Nephron progenitor cell (in vitro differentiated cells): ENCODE measurements around the gene COG1.

ENCODE experiments used
- DNase-seq: peaks from one replicate; pipeline ENCODE4 v3.0.0; 2021
- H3K27ac Mint-ChIP-seq: 2 replicates; pipeline ENCODE4 v1.8.0; 2021; ENCODE audit warnings: mild to moderate bottlenecking, moderate library complexity, mixed read lengths
- H3K27me3 Mint-ChIP-seq: 2 replicates; pipeline ENCODE4 v1.8.0; 2021; ENCODE audit warnings: mild to moderate bottlenecking, low read depth, mixed read lengths; ENCODE audit not compliant: poor library complexity
- H3K36me3 Mint-ChIP-seq: 2 replicates; pipeline ENCODE4 v1.8.0; 2021; ENCODE audit warnings: low read depth, mixed read lengths
- H3K4me1 Mint-ChIP-seq: 2 replicates; pipeline ENCODE4 v1.8.0; 2021; ENCODE audit warnings: mixed read lengths
- H3K4me3 Mint-ChIP-seq: 2 replicates; pipeline ENCODE4 v1.8.0; 2021; ENCODE audit warnings: mild to moderate bottlenecking, moderate library complexity, mixed read lengths
- H3K9me3 Mint-ChIP-seq: 2 replicates; pipeline ENCODE4 v1.8.0; 2021; ENCODE audit warnings: mild to moderate bottlenecking, moderate library complexity, mixed read lengths
- TF ChIP-seq, protein P1 (sequence below): fragments of 200-600 bp; sonication (generic); IDR thresholded peaks from 2 replicates; pipeline ENCODE4 v1.5.0; 2021; ENCODE audit warnings: antibody characterized with exemption

COG1 gene

DNA sequence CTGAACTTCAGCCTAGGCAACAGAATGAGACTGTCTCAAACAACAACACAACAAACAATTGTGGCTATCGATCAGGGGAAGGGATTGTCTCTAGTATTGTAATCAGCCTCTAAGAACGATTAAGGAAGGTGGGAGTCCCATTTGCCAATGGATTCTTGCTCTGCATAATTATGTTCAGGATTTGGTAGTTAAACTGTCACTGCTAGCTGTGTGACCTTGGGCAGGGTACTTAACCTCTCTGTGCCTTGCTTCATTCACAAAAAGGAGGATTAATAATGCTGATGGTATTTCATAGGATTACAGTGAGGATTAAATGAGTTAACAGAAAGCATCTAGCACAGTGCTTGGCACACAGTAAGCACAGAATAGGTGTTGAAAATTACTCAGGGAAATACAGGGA lies 34.7 kb upstream of the COG1 start:
- Mint-ChIP-seq H3K36me3 (no peaks in the 10 kb centered on the region), H3K27ac (no peak overlapping the region), H3K4me3 (no peak overlapping the region), H3K4me1 (peaks cover 48% of the 10 kb centered on the region), H3K9me3 (no peaks in the 10 kb centered on the region), H3K27me3 (peaks cover 26% of the 10 kb centered on the region)
- no peak for DNase-seq
- TF ChIP-seq, protein P1, sequence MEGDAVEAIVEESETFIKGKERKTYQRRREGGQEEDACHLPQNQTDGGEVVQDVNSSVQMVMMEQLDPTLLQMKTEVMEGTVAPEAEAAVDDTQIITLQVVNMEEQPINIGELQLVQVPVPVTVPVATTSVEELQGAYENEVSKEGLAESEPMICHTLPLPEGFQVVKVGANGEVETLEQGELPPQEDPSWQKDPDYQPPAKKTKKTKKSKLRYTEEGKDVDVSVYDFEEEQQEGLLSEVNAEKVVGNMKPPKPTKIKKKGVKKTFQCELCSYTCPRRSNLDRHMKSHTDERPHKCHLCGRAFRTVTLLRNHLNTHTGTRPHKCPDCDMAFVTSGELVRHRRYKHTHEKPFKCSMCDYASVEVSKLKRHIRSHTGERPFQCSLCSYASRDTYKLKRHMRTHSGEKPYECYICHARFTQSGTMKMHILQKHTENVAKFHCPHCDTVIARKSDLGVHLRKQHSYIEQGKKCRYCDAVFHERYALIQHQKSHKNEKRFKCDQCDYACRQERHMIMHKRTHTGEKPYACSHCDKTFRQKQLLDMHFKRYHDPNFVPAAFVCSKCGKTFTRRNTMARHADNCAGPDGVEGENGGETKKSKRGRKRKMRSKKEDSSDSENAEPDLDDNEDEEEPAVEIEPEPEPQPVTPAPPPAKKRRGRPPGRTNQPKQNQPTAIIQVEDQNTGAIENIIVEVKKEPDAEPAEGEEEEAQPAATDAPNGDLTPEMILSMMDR = no peak

DNA sequence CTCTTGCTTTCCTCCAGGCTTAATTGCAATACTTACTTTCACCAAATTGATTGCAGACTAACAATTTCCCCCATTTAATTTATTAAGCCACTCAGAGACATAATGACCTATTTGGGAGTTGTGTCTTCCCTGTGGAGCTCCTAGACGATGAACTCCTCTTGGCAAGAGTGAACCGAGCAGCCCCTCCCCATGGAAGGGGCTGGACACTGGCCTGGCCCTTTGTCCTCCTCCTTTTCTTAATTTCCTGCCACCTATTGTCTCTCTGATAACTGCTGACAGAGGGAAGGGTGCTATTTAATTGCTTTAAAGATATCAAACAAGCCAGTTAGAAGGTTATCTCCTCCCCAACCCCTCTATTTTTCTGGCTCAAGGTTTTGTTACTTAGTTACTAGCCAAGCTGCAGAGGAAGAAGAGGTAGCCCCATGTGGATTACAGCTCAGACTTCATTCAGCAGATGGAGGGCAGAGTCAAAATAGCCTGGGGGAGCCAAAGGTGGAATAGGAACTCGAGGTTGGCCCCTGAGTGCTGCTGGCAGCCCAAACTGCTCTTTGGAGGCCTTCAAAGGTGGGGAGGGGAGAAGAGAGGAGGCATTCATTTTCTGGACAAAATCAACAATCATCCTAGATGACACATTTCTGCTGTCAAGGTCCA lies 31.8 kb upstream of the COG1 start:
- H3K4me3 Mint-ChIP-seq = no peak overlapping the region
- DNase-seq = no peak
- H3K9me3 Mint-ChIP-seq = no peaks in the 10 kb centered on the region
- TF ChIP-seq, protein P1 = no peak
- H3K36me3 Mint-ChIP-seq = no peaks in the 10 kb centered on the region
- peaks cover 58% of the 10 kb centered on the region for H3K4me1 Mint-ChIP-seq
- H3K27me3 Mint-ChIP-seq = peaks cover 56% of the 10 kb centered on the region
- no peak overlapping the region for H3K27ac Mint-ChIP-seq

DNA sequence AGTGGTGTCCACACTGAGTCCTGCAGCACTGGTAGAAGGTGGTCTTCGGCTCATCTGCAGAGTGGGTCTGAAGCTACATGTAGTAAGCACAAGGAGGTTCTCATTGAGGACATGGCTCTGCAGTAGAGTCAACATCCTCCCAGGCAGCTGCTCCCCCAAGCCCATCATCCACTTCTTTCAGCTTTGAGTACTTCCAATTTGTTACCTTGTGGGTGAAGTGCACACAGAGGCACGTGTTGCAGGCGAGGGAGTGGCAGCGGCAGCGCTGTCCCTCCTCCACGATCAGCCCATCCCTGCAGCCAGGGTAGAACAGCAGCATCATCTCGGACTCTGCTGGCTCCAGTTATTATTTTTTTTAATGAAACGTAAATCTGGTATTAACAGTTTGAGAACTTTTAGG lies 29.8 kb upstream of the COG1 start:
- TF ChIP-seq, protein P1 = no peak
- DNase-seq = no peak
- no peaks in the 10 kb centered on the region for H3K36me3 Mint-ChIP-seq
- no peaks in the 10 kb centered on the region for H3K9me3 Mint-ChIP-seq
- H3K27me3 Mint-ChIP-seq = peaks cover 70% of the 10 kb centered on the region
- H3K27ac Mint-ChIP-seq = no peak overlapping the region
- H3K4me3 Mint-ChIP-seq = no peak overlapping the region
- peaks cover 51% of the 10 kb centered on the region for H3K4me1 Mint-ChIP-seq

GRCh38 chr17:73165616-73166404 lies 27.0 kb upstream of the COG1 start:
- H3K4me3 Mint-ChIP-seq = peak overlapping the region; percentile 90
- peak; percentile 47 for DNase-seq
- peaks cover 59% of the 10 kb centered on the region for H3K4me1 Mint-ChIP-seq
- peaks cover 22% of the 10 kb centered on the region for H3K36me3 Mint-ChIP-seq
- H3K9me3 Mint-ChIP-seq = peaks cover 4% of the 10 kb centered on the region
- H3K27me3 Mint-ChIP-seq = peaks cover 81% of the 10 kb centered on the region
- H3K27ac Mint-ChIP-seq = no peak overlapping the region
- TF ChIP-seq, protein P1 = no peak

DNA sequence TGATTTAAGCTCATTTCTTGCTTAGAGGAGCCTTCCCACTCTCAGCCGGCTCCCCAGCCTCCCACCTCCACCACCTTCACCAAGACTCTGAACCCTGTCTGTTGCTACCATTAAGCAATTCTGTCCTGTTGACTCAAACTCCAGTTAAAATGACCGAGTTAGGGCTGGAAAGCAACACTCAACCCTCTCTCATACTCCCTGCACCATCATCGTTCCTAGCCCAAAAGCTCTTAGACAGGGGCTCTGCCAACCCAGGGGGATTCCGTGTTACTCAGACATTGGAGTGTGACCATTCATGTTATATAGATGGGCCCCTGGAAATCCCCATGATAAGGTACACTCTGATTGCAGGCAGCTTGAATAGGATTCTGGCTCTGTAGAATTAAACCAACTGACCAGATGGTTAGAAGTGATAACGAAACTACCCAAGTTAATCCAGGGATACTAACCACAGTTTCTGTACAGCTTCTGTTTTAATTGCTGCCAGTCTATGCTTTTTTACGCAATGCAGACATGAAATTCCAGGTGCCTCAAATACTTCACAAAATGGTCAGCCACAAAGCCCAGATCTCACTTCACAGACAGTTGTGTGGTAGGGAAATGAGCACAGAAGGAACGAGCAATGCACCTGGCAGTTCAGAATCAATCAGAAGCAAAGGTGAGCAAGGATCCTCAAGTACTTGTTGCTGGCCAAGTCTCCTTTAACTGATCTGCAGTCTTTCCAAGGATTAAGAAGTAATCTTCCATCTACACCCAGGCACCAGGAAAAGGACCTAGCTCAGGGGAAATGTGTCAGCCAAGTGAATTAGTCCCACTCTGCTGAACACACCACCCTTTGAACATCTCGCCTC lies 25.9 kb upstream of the COG1 start:
- DNase-seq = no peak
- TF ChIP-seq, protein P1 = no peak
- Mint-ChIP-seq H3K9me3 (peaks cover 4% of the 10 kb centered on the region), H3K36me3 (peaks cover 26% of the 10 kb centered on the region), H3K27me3 (peaks cover 71% of the 10 kb centered on the region), H3K4me1 (peaks cover 58% of the 10 kb centered on the region), H3K4me3 (peak overlapping the region; percentile 90), H3K27ac (no peak overlapping the region)
